22Rv1 (cell line): ENCODE measurements around the gene MEIOB.

Source experiments
- ZFX ChIP-seq: fragments of 450-650 bp; IDR thresholded peaks from 2 replicates; pipeline ENCODE4 v1.6.1; 2017; ENCODE audit warnings: antibody characterized with exemption, borderline replicate concordance
- TF ChIP-seq, protein P1 (sequence below): fragments of 450-650 bp; IDR thresholded peaks from 2 replicates; pipeline ENCODE4 v1.5.1; 2017; ENCODE audit warnings: mild to moderate bottlenecking

DNA sequence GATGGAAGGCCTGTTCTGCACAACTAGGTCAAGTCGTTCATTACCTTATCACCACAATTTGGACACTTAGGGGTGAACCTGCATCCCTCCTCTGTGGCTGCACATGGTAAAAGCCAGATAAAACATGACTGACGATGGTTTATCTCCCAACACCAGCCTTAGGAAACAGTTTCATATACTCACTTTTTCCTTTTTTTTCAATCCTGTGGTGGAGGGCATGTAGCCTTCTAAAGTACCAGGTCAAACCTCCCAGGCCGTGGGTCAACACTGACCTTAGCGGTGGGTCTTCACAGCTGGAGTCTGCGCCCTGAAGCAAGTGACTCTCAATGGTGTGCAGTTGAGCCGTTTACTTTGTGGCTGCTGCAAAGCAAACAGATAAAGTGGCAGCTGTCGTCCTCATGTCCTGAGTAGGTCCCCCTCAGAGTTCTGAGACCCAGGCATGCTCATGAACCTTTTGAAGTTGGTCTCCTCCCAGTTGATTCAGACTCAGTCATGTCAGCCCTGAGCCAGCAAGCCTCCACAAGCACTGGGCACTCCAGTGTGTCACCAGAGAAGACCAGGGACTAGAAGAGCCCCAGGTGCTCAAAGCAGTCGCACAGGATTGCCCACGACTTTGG, 39.0 kb downstream of the MEIOB start:
- TF ChIP-seq, protein P1, sequence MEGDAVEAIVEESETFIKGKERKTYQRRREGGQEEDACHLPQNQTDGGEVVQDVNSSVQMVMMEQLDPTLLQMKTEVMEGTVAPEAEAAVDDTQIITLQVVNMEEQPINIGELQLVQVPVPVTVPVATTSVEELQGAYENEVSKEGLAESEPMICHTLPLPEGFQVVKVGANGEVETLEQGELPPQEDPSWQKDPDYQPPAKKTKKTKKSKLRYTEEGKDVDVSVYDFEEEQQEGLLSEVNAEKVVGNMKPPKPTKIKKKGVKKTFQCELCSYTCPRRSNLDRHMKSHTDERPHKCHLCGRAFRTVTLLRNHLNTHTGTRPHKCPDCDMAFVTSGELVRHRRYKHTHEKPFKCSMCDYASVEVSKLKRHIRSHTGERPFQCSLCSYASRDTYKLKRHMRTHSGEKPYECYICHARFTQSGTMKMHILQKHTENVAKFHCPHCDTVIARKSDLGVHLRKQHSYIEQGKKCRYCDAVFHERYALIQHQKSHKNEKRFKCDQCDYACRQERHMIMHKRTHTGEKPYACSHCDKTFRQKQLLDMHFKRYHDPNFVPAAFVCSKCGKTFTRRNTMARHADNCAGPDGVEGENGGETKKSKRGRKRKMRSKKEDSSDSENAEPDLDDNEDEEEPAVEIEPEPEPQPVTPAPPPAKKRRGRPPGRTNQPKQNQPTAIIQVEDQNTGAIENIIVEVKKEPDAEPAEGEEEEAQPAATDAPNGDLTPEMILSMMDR, result no peak
- no peak for TF ChIP-seq ZFX
